ENCODE results near the gene AGAP3. TPM values are rescaled to one million over a fixed set of nuclear protein-coding genes. Genes with fewer than 3 reads are reported as not detected.

The AGAP3 gene
- total RNA-seq, 1 donor from 2014 or later: 86.8 TPM

- DNase-seq (ENCODE audit: low spot score): no peak
These were observed 18.3 kb downstream of the AGAP3 start for GRCh38 chr7:151104411-151105235.

- no peak for DNase-seq (ENCODE audit: low spot score)
These were observed 21.6 kb downstream of the AGAP3 start for GRCh38 chr7:151107882-151108281.

GRCh38 chr7:151109094-151110048 is 23.1 kb downstream of the AGAP3 start:
- DNase-seq (ENCODE audit: low spot score): no peak

- no peak for DNase-seq (ENCODE audit: low spot score)
These were observed 24.1 kb downstream of the AGAP3 start for GRCh38 chr7:151110236-151110940.

- DNase-seq (ENCODE audit: low spot score): no peak
These were observed 24.8 kb downstream of the AGAP3 start for GRCh38 chr7:151110941-151111645.

GRCh38 chr7:151113344-151114150 is 27.3 kb downstream of the AGAP3 start:
- DNase-seq (ENCODE audit: low spot score): no peak

GRCh38 chr7:151114151-151115090 is 28.1 kb downstream of the AGAP3 start:
- DNase-seq (ENCODE audit: low spot score): no peak

- DNase-seq (ENCODE audit: low spot score): no peak
These were observed 29.0 kb downstream of the AGAP3 start for GRCh38 chr7:151115121-151115835.

- DNase-seq (ENCODE audit: low spot score): no peak
These were observed 29.7 kb downstream of the AGAP3 start for GRCh38 chr7:151115836-151116418.

GRCh38 chr7:151116603-151117440 is 30.5 kb downstream of the AGAP3 start:
- DNase-seq (ENCODE audit: low spot score): no peak

- DNase-seq (ENCODE audit: low spot score): no peak
These were observed 31.3 kb downstream of the AGAP3 start for GRCh38 chr7:151117565-151117964.

- no peak for DNase-seq (ENCODE audit: low spot score)
These were observed 32.1 kb downstream of the AGAP3 start for GRCh38 chr7:151118108-151119054.

GRCh38 chr7:151119055-151119415 is 32.8 kb downstream of the AGAP3 start:
- no peak for DNase-seq (ENCODE audit: low spot score)

- no peak for DNase-seq (ENCODE audit: low spot score)
These were observed 33.6 kb downstream of the AGAP3 start for GRCh38 chr7:151119902-151120301.

GRCh38 chr7:151120896-151121295 is 34.6 kb downstream of the AGAP3 start:
- no peak for DNase-seq (ENCODE audit: low spot score)

Data from mesenteric fat pad (tissue), 1 donor.